SK-N-MC (cell line): ENCODE measurements around the gene AK1.

Source experiments
- EZH2 ChIP-seq: fragments of 200-600 bp; sonication (generic); IDR thresholded peaks from one replicate; pipeline ENCODE4 v1.6.1; 2017; ENCODE audit warnings: antibody characterized with exemption
- FOXP2 ChIP-seq: optimal IDR thresholded peaks from 2 replicates; pipeline ENCODE3; 2011; ENCODE audit warnings: mild to moderate bottlenecking, moderate library complexity; ENCODE audit not compliant: insufficient read depth; ENCODE audit errors: extremely low read length, control extremely low read depth
- POLR2AphosphoS5 ChIP-seq: IDR thresholded peaks from 2 replicates; pipeline ENCODE4 v1.6.1; 2012; ENCODE audit warnings: mild to moderate bottlenecking, low read depth, low read length, borderline replicate concordance

GRCh38 chr9:127876764-127877562, 512 bp downstream of the AK1 start:
- no peak for TF ChIP-seq POLR2AphosphoS5
- TF ChIP-seq EZH2, result no peak
- no peak for TF ChIP-seq FOXP2
